ENCODE data around the gene SEMA5A. TPM values are rescaled to one million over a fixed set of nuclear protein-coding genes. Genes with fewer than 3 reads are reported as not detected.

Gene SEMA5A
- total and polyA plus RNA-seq, 2 donors = 4.2 to 78.6 TPM

DNA sequence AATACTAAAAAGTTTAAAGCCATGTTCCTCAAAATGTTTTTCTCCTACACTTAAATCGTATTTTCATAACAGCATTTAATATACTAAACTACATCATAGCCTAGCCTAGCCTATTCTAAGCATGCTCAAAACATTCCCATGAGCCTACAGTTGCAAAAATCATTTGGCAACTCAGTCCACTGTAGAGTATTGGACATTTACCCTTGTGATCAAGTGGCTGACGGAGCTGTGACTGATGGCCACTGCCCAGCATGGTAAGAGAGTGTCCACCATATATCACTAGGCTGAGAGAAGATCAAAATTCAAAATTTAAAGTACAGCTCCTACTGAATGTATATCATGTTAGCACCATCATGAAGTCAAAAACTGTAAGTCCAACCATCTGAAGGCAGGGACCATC is 30.9 kb downstream of the SEMA5A start:
- WGBS = 89% methylated on average over 2 of the region's 2 CpGs
- no peaks in the 10 kb centered on the region for H3K36me3 ChIP-seq (ENCODE audit: insufficient read depth)
- DNase-seq (ENCODE audit: extremely low spot score) = no peak
- H3K4me3 ChIP-seq (ENCODE audit: low read depth, low read length) = no peak overlapping the region
- no peaks in the 10 kb centered on the region for H3K4me1 ChIP-seq (ENCODE audit: insufficient read depth)
- H3K27ac ChIP-seq (ENCODE audit: low read depth) = no peak overlapping the region

DNA sequence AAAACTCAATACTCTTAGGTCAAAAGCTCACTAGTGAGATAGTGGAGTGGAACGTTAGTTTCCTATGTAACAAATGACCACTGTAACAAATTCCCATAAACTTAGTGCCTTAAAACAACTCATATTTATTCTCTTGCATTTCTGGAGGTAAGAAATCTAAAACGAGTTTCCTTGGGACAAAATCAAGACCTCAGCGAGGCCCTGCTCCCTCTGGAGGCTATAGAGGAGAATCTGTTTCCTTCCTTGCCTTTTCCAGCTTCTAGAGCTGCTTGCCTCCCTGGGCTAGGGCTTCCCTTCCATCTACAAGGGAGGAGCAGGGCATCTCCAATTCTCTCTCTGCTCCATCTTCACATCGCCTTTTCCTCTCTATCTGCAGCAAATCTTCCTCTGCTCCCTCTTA is 32.0 kb downstream of the SEMA5A start:
- Histone ChIP-seq H3K36me3 (ENCODE audit: insufficient read depth) (no peaks in the 10 kb centered on the region), H3K27ac (ENCODE audit: low read depth) (no peak overlapping the region), H3K4me1 (ENCODE audit: insufficient read depth) (no peaks in the 10 kb centered on the region), H3K4me3 (ENCODE audit: low read depth, low read length) (no peak overlapping the region)
- WGBS = 44% methylated on average over 4 of the region's 4 CpGs
- DNase-seq (ENCODE audit: extremely low spot score) = no peak

DNA sequence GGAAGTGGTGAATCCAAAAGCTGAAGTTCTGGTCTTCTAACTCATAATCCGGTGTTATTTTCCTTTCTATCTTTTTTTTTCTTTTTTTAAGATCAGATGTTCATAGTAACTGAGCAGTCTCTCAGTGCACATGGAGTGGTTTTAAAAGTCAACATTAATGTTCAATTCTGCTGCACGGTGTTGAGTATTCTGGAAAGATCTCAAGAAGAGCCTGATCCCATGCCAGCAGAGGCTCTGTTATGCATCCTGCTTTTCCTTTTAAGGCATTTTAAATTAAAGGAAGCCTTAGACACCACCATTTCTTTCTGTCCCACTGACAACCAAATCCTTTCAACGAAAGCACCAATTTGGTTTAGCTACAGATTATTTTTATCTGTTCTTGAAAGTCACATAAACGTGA is 33.4 kb downstream of the SEMA5A start:
- no peak overlapping the region for H3K4me3 ChIP-seq (ENCODE audit: low read depth, low read length)
- no peaks in the 10 kb centered on the region for H3K36me3 ChIP-seq (ENCODE audit: insufficient read depth)
- H3K27ac ChIP-seq (ENCODE audit: low read depth) = no peak overlapping the region
- no peaks in the 10 kb centered on the region for H3K4me1 ChIP-seq (ENCODE audit: insufficient read depth)
- WGBS = 22% methylated on average over 4 of the region's 4 CpGs
- DNase-seq (ENCODE audit: extremely low spot score) = no peak

DNA sequence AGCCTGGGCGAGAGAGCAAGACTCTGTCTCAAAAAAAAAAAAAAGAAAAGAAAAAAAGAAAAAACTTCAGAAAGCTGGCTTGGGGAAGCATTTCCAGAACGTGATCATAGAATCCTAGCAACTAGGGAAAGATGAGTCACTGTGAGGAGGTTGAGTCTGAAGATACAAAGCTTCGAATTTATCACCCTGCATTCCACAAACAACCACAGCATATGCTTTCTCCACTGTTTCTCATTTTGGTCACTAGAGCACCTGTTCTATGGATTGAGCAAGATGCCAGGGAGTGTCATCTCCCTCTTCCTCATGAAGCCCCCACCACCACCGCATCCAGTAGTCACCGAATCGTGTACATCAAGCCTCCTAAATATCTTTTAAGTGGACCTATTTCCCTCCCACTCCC is 37.9 kb downstream of the SEMA5A start:
- no peaks in the 10 kb centered on the region for H3K36me3 ChIP-seq (ENCODE audit: insufficient read depth)
- no peak for DNase-seq (ENCODE audit: extremely low spot score)
- no peaks in the 10 kb centered on the region for H3K4me1 ChIP-seq (ENCODE audit: insufficient read depth)
- H3K27ac ChIP-seq (ENCODE audit: low read depth) = no peak overlapping the region
- WGBS = 58% methylated on average over 6 of the region's 6 CpGs
- no peak overlapping the region for H3K4me3 ChIP-seq (ENCODE audit: low read depth, low read length)

DNA sequence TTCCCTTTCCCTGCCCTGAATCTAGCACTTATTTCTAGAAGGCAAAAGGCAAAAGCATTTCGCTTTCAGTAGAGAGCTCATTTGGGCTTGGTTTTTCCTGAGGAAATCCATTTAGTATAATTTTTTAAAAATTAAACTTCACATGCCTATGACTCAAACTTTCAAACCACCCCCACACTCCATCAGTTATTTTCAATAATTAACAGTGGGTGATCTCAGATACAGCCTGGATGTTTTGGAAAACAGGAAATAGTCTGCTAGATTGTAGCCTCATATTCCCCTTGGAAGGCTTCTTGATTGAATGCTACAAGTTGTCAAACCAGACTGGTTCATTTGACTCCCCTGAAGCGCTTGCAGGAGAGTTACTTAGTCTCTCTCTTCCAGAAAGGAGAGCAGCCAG is 40.6 kb downstream of the SEMA5A start:
- DNase-seq (ENCODE audit: extremely low spot score) = no peak
- no peaks in the 10 kb centered on the region for H3K36me3 ChIP-seq (ENCODE audit: insufficient read depth)
- 77% methylated on average over 2 of the region's 2 CpGs for WGBS
- no peak overlapping the region for H3K4me3 ChIP-seq (ENCODE audit: low read depth, low read length)
- no peaks in the 10 kb centered on the region for H3K4me1 ChIP-seq (ENCODE audit: insufficient read depth)
- H3K27ac ChIP-seq (ENCODE audit: low read depth) = no peak overlapping the region

DNA sequence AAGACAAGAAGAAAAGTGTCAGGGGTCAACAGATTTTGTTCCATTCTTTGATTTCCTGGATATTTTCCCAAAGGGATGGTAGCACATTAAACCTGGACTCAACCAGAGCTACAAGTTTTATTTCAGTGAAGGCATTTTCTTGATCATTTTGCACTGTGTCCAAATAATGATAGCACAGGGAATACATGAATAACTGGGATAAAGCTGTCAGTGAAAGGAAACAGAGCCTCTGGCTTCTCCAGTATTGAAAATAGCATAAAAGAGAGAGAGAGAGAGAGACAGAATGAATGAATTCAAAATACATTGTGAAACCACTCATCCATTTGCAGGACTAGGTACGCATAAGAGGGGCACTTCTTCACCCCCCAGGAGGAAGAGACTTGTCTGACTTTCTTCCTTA is 43.0 kb downstream of the SEMA5A start:
- H3K27ac ChIP-seq (ENCODE audit: low read depth) = no peak overlapping the region
- no peaks in the 10 kb centered on the region for H3K36me3 ChIP-seq (ENCODE audit: insufficient read depth)
- H3K4me3 ChIP-seq (ENCODE audit: low read depth, low read length) = no peak overlapping the region
- 60% methylated on average over 1 of the region's 1 CpG for WGBS
- H3K4me1 ChIP-seq (ENCODE audit: insufficient read depth) = no peaks in the 10 kb centered on the region
- no peak for DNase-seq (ENCODE audit: extremely low spot score)

DNA sequence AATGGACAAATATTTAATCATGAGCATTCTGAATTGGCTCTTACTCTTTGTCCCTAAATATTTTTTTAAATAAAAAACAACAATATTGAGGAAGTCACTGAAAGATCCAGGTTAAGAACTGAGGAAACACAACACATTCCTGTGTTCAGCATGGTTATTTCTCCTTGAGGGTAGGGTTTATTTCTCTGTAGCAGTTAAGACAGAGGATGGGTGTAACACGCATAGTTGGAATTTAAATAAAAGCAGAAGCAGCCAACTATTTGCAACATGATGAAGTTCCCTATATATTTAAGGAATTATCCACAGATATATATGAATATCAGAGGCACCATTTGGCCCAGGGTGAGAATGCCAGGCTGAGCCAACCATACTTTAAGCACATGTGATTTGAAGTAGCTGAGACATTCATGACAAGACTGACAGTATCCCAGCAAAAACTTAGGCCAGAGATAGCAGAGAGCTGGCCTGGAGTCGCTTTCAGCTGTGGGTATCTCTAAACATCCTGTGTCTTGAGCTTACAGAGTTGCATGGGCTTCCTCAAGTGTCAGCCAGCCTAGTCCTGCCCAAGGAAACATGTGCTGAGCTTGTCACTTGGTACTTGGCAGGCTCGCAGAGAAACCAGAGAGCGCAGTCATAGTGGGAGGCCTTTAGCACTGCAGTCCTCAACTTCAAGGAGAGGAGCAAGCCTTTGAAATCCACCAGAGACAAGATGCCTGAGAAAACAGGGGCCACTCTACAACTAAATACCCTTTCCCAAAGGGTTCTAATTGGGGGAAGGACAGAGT is 43.6 kb downstream of the SEMA5A start:
- no peak for DNase-seq (ENCODE audit: extremely low spot score)
- H3K4me1 ChIP-seq (ENCODE audit: insufficient read depth) = no peaks in the 10 kb centered on the region
- 63% methylated on average over 4 of the region's 4 CpGs for WGBS

DNA sequence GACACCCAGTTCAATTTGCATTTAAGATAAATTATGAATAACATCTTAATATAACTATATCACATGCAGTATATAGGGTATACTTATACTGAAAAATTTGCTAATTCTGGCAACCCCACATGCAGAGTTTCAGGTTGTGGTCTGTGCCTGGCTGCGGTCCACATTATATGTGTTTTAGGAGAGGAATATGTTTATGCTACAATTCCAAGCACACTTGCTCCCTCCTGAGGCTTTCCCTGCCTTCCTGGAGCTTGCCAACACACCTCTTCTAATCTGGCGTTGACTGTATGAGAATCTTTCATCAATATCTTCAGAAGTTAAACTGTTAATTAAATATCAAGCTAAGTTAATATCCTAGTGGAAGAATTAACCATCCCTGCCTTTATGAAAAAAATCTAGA is 45.2 kb downstream of the SEMA5A start:
- 70% methylated on average over 2 of the region's 2 CpGs for WGBS
- Histone ChIP-seq H3K27ac (ENCODE audit: low read depth) (no peak overlapping the region), H3K4me1 (ENCODE audit: insufficient read depth) (no peaks in the 10 kb centered on the region), H3K4me3 (ENCODE audit: low read depth, low read length) (no peak overlapping the region), H3K36me3 (ENCODE audit: insufficient read depth) (no peaks in the 10 kb centered on the region)
- DNase-seq (ENCODE audit: extremely low spot score) = no peak

More for the DNA sequence above, 43.6 kb downstream of the SEMA5A start:
- Histone ChIP-seq H3K4me3 (ENCODE audit: low read depth, low read length) (no peak overlapping the region), H3K36me3 (ENCODE audit: insufficient read depth) (no peaks in the 10 kb centered on the region), H3K27ac (ENCODE audit: low read depth) (no peak overlapping the region)

DNA sequence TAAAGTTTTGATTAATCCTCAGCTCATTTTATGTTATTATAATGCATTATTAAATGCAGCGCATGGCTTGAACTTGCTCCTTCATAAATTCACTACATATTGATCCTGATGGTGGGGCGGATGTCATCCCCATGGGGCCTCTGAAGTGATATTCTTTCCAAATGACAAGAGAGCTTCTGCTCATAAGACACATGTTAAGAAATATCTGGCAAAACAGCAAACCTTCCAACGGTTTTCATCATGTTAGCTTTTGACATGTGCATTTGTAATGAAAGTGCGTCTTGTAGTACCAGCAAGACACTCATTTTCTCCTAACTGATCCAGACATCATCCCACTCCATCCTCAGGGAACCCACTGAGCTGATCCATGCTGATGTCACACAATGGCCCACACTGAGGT is 45.7 kb downstream of the SEMA5A start:
- Histone ChIP-seq H3K4me1 (ENCODE audit: insufficient read depth) (no peaks in the 10 kb centered on the region), H3K27ac (ENCODE audit: low read depth) (no peak overlapping the region), H3K36me3 (ENCODE audit: insufficient read depth) (no peaks in the 10 kb centered on the region), H3K4me3 (ENCODE audit: low read depth, low read length) (no peak overlapping the region)
- no peak for DNase-seq (ENCODE audit: extremely low spot score)
- WGBS = 89% methylated on average over 4 of the region's 4 CpGs

DNA sequence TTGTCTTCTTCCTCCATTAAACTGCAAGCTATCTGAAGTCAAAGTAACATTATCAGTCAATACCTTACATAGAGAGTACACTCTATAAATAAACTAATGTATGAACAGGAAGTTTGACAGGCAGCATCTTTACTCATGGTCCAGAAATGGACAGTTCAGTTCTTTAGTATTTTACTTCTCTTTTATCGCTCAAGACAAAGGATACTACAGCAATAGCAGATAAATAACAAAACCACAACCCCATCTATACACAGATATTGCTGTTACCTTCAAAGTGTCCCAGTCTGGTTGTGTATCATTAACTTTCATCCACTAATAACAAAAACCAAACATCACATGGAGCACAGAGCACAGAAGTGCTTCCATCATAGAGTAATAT is 46.4 kb downstream of the SEMA5A start:
- Histone ChIP-seq H3K36me3 (ENCODE audit: insufficient read depth) (no peaks in the 10 kb centered on the region), H3K4me3 (ENCODE audit: low read depth, low read length) (no peak overlapping the region)

DNA sequence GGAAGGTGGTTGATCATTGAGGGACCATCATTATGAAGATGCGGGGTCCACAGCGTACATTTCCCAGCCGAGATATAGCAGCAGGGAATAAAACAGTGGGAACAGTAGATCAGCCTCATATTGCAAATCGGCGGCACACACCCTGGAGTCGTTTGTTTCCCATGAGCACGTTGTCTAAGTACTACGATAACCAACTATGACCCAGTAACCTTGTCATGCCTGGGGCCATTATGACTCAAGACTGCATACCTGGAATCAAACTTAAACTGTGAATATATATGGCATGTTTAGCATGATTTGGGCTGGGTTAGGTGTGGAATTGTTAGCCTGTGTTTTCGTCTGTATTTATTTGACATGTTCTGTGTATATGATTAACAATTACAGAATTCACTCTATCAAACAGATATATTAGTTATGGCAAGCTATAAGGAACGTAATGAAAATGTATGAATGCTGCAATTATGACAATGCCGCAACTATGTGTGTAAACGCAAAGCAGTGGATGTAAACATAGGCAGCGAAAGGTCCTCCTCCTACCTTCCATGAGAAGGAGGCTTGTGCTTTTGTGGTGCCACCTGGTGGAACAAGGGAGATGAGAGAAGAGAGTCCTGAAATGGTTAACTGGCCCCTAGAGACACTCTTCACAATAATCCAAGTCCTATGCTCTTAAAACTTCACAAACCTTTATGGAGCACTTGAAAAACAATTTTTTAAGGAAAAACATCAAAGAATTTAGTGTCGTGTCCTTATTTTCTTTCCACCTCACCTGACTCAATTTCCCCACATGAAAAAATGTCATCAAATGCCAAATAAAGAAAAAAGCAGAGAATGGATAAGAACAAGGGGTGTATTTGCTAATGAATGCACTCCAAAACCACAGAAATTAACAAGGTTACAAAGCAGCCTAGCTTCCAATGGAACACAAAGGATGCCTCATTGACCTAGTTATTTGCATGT is 47.1 kb downstream of the SEMA5A start:
- WGBS = 94% methylated on average over 14 of the region's 14 CpGs
- no peaks in the 10 kb centered on the region for H3K36me3 ChIP-seq (ENCODE audit: insufficient read depth)
- no peak for DNase-seq (ENCODE audit: extremely low spot score)

More for the DNA sequence above, 46.4 kb downstream of the SEMA5A start:
- DNase-seq (ENCODE audit: extremely low spot score) = no peak
- H3K4me1 ChIP-seq (ENCODE audit: insufficient read depth) = no peaks in the 10 kb centered on the region
- H3K27ac ChIP-seq (ENCODE audit: low read depth) = no peak overlapping the region
- 94% methylated on average over 1 of the region's 1 CpG for WGBS

DNA sequence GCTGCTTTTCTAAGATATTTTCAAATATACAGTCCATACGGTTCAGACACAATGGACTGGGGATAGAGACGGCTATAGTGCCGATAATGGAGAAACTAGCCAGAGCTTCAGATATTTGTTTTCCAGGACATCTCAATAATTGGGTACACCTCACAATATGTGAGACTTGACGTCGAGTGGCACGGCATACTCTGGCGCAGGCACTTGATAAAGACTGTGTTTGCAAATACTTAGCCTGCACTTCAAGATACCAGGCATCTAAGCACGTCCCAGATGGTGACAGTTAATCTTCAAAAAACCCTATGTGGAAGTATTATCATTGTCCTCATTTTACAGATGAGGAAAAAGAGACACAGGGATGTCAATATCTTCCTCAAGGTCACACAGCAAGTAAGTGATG is 48.5 kb downstream of the SEMA5A start:
- WGBS = 83% methylated on average over 8 of the region's 8 CpGs
- Histone ChIP-seq H3K4me3 (ENCODE audit: low read depth, low read length) (no peak overlapping the region), H3K36me3 (ENCODE audit: insufficient read depth) (no peaks in the 10 kb centered on the region), H3K4me1 (ENCODE audit: insufficient read depth) (no peaks in the 10 kb centered on the region), H3K27ac (ENCODE audit: low read depth) (no peak overlapping the region)
- DNase-seq (ENCODE audit: extremely low spot score) = no peak

More for the DNA sequence above, 47.1 kb downstream of the SEMA5A start:
- no peak overlapping the region for H3K27ac ChIP-seq (ENCODE audit: low read depth)
- H3K4me1 ChIP-seq (ENCODE audit: insufficient read depth) = no peaks in the 10 kb centered on the region
- H3K4me3 ChIP-seq (ENCODE audit: low read depth, low read length) = no peak overlapping the region

DNA sequence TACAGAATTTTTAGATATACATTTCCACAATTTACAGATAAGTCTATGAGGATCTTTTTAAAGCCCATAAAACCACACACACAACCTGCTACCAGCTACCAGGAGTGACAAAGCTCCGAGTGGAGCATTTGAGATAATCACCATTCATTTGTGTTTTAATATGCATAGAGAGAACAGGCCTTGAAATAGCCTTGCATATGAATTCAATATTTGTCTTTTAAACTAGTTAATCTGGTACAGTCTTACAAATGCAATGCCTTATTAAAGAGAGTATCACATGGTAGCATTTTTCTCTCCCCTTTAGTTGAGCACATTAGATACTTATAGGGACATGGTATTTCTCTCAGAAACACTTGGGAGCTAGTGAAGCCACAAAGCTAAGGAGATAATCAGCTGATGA is 49.1 kb downstream of the SEMA5A start:
- 90% methylated on average over 1 of the region's 1 CpG for WGBS

DNA sequence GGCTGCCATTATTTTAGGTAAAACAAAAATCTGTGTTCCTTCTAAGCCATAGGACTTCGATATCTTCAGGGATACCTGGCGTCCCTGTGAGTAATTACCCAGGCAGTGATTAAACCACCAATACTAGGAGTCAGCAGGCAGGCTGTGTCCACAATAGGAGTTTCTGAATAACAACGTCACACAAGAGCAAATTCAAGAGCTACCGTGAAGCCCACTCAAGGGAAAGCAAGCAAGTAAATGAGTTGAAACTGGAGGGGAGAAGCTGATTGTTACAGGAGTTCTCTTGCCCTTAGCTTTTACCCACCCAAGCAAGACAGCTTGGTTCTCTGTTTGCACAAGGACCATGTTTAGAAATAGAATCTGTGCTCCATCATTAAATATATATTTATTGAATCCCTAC is 50.8 kb downstream of the SEMA5A start:
- Histone ChIP-seq H3K36me3 (ENCODE audit: insufficient read depth) (no peaks in the 10 kb centered on the region), H3K27ac (ENCODE audit: low read depth) (no peak overlapping the region), H3K4me1 (ENCODE audit: insufficient read depth) (no peaks in the 10 kb centered on the region), H3K4me3 (ENCODE audit: low read depth, low read length) (no peak overlapping the region)
- no peak for DNase-seq (ENCODE audit: extremely low spot score)
- 92% methylated on average over 4 of the region's 4 CpGs for WGBS

More for the DNA sequence above, 49.1 kb downstream of the SEMA5A start:
- H3K36me3 ChIP-seq (ENCODE audit: insufficient read depth) = no peaks in the 10 kb centered on the region
- no peak overlapping the region for H3K4me3 ChIP-seq (ENCODE audit: low read depth, low read length)
- H3K4me1 ChIP-seq (ENCODE audit: insufficient read depth) = no peaks in the 10 kb centered on the region
- no peak overlapping the region for H3K27ac ChIP-seq (ENCODE audit: low read depth)
- DNase-seq (ENCODE audit: extremely low spot score) = no peak
